ENCODE results near the gene FAM163B.

Gene FAM163B

DNA sequence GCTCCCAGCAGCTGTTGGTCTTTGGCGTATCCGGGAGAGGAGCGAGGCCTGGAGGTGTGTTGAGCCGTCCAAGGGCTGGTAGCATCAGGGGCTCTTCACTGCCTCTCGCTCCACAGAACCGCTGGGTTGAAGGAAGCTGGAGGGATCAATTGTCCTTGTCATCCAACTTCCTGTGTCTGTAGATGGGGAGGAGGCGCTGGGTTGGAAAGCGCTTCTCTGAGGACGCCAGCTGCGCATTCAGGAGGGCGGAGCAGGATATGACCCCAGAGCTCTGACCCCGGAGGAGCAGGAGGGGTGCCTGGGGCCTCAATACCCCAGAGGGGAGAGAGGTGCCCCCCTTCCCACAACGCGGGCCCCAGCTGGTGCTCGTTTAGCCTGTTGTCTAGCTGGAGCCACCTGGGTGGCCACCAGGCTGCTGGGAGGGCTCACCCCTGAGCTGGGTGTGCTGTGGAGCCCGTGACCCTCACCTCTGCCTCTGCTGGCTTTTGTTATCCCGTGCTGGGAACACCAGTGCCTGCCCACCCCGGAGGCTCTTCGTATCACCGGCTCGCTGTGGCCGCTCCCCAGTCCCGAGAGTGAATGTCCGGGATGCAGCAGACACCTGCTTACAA is 25.0 kb upstream of the FAM163B start:
- ATAC-seq (ENCODE audit: low read depth), result no peak
- no peaks in the 10 kb centered on the region for H3K36me3 ChIP-seq (ENCODE audit: low read depth)
- no peaks in the 10 kb centered on the region for H3K9me3 ChIP-seq (ENCODE audit: severe bottlenecking)
- no peak overlapping the region for H3K27ac ChIP-seq (ENCODE audit: poor library complexity, severe bottlenecking)
- H3K27me3 ChIP-seq (ENCODE audit: insufficient read depth, poor library complexity, severe bottlenecking), result peaks cover 21% of the 10 kb centered on the region
- TF ChIP-seq, protein P1, sequence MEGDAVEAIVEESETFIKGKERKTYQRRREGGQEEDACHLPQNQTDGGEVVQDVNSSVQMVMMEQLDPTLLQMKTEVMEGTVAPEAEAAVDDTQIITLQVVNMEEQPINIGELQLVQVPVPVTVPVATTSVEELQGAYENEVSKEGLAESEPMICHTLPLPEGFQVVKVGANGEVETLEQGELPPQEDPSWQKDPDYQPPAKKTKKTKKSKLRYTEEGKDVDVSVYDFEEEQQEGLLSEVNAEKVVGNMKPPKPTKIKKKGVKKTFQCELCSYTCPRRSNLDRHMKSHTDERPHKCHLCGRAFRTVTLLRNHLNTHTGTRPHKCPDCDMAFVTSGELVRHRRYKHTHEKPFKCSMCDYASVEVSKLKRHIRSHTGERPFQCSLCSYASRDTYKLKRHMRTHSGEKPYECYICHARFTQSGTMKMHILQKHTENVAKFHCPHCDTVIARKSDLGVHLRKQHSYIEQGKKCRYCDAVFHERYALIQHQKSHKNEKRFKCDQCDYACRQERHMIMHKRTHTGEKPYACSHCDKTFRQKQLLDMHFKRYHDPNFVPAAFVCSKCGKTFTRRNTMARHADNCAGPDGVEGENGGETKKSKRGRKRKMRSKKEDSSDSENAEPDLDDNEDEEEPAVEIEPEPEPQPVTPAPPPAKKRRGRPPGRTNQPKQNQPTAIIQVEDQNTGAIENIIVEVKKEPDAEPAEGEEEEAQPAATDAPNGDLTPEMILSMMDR (IDR thresholded peaks at IDR 0.05; ENCODE audit: poor library complexity, severe bottlenecking), result no peak
- H3K4me1 ChIP-seq (ENCODE audit: insufficient read depth, poor library complexity, severe bottlenecking), result no peaks in the 10 kb centered on the region
- no peak for DNase-seq (ENCODE audit: low spot score)
- no peak overlapping the region for H3K4me3 ChIP-seq (ENCODE audit: severe bottlenecking)

DNA sequence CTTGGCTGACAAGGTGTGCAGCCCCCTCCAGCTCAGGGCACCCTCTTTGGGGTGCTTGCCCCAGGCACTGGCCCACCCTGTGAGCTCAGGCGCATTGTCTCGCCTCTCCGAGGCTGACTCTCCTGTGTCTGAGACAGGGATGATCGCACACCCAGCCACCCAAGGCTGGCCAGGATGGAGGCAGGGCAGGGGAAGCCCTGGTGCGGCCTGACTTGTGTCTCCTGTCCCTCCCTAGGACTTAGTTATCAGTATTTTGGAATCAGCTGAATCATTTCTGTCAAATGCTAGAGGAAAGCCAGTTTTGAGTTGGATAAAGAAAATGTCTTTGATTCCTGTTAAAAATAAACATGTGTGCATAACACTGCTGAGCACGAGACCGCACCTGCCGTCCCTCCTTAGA is 24.5 kb upstream of the FAM163B start:
- no peaks in the 10 kb centered on the region for H3K36me3 ChIP-seq (ENCODE audit: low read depth)
- H3K27me3 ChIP-seq (ENCODE audit: insufficient read depth, poor library complexity, severe bottlenecking), result peaks cover 21% of the 10 kb centered on the region
- no peak for DNase-seq (ENCODE audit: low spot score)
- no peaks in the 10 kb centered on the region for H3K9me3 ChIP-seq (ENCODE audit: severe bottlenecking)
- no peaks in the 10 kb centered on the region for H3K4me1 ChIP-seq (ENCODE audit: insufficient read depth, poor library complexity, severe bottlenecking)
- no peak overlapping the region for H3K4me3 ChIP-seq (ENCODE audit: severe bottlenecking)
- H3K27ac ChIP-seq (ENCODE audit: poor library complexity, severe bottlenecking), result no peak overlapping the region
- TF ChIP-seq, protein P1 (IDR thresholded peaks at IDR 0.05; ENCODE audit: poor library complexity, severe bottlenecking), result no peak
- ATAC-seq (ENCODE audit: low read depth), result no peak

DNA sequence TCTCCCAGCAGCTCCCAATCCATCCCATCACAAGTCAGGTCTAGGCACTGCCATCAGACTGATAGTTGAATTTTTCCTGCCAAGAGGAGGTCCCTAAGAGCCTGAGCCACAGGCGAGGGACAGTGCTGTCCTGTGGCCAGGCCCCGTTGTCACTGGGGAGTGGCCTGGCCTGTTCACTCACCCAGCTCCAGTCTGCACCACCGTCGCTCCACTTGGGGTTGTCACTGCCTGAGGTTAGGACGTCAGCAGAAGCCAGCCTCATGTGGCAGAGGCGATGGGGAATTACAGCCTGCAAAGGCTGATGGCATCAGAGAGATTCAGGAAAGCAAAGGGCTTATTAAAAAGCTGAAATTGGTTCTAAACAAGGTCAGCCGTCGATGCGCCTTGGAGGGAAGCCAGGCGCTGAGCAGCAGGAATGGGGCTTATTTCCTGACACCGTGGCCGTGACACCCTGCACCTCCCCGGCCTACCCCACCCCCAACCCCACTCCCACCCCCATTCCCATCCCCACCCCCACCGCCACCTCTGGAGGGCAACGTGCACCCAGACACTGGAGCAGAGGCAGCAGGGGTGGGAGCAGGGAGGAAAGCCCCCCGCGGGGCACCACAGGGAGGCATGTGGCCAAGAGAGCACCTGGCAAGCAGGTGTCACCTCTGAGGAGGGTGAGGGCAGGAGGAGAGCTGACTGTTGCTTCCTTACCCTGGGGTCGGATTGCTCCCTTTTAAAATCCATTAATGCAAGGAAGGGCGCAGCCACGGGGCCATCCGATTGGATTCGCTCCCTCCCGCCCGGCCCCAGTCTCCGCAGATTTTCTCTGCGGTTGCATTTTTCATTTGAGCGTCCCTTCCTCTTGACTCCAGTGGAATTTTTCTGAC is 23.9 kb upstream of the FAM163B start:
- H3K9me3 ChIP-seq (ENCODE audit: severe bottlenecking), result no peaks in the 10 kb centered on the region
- H3K4me3 ChIP-seq (ENCODE audit: severe bottlenecking), result no peak overlapping the region
- no peak for ATAC-seq (ENCODE audit: low read depth)
- TF ChIP-seq, protein P1 (IDR thresholded peaks at IDR 0.05; ENCODE audit: poor library complexity, severe bottlenecking), result no peak
- no peaks in the 10 kb centered on the region for H3K36me3 ChIP-seq (ENCODE audit: low read depth)
- H3K27me3 ChIP-seq (ENCODE audit: insufficient read depth, poor library complexity, severe bottlenecking), result peaks cover 18% of the 10 kb centered on the region
- DNase-seq (ENCODE audit: low spot score), result no peak
- no peaks in the 10 kb centered on the region for H3K4me1 ChIP-seq (ENCODE audit: insufficient read depth, poor library complexity, severe bottlenecking)
- no peak overlapping the region for H3K27ac ChIP-seq (ENCODE audit: poor library complexity, severe bottlenecking)

DNA sequence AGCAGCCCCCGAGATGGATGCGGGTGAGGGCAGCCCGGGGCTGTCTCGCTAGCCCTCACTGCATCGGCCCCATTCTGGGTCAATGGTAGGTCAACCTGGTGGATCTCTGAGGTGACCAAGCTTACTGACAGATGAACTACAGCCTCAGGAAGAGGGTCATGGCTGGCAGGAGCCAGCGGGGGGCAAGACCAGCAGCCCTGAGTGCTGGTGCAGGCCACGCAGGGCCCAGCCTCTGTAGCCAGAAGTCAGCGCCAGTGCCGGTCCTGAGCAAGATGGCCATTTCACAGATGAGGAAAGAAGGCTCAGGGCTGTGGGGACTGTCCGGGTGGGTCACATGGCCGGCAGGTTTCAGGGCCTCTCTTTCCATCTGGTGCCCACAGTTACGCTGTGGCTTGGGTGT is 21.9 kb upstream of the FAM163B start:
- TF ChIP-seq, protein P1 (IDR thresholded peaks at IDR 0.05; ENCODE audit: poor library complexity, severe bottlenecking), result no peak
- Histone ChIP-seq H3K4me3 (ENCODE audit: severe bottlenecking) (no peak overlapping the region), H3K36me3 (ENCODE audit: low read depth) (no peaks in the 10 kb centered on the region), H3K27ac (ENCODE audit: poor library complexity, severe bottlenecking) (no peak overlapping the region), H3K9me3 (ENCODE audit: severe bottlenecking) (no peaks in the 10 kb centered on the region), H3K4me1 (ENCODE audit: insufficient read depth, poor library complexity, severe bottlenecking) (no peaks in the 10 kb centered on the region), H3K27me3 (ENCODE audit: insufficient read depth, poor library complexity, severe bottlenecking) (peaks cover 7% of the 10 kb centered on the region)
- DNase-seq (ENCODE audit: low spot score) (no peak), ATAC-seq (ENCODE audit: low read depth) (no peak)

Data from RWPE2 (cell line).